SW480 (cell line): ENCODE measurements around the gene PALD1.
A peak's percentile ranks its signal among the peaks of the same experiment; 100 is the strongest.

Experiments used
- DNase-seq: peaks from one replicate; pipeline ENCODE4 v3.0.0-alpha.2; 2016; ENCODE audit warnings: low spot score

The PALD1 gene

GRCh38 chr10:70557876-70558275 lies 79.3 kb downstream of the PALD1 start:
- DNase-seq: no peak

- no peak for DNase-seq
These were observed 79.7 kb downstream of the PALD1 start for GRCh38 chr10:70558295-70558694.

- peak; percentile 81 for DNase-seq
These were observed 80.6 kb downstream of the PALD1 start for GRCh38 chr10:70558871-70559810.

GRCh38 chr10:70559861-70560260 lies 81.3 kb downstream of the PALD1 start:
- no peak for DNase-seq

GRCh38 chr10:70560511-70560941 lies 82.0 kb downstream of the PALD1 start:
- no peak for DNase-seq

- DNase-seq: no peak
These were observed 82.5 kb downstream of the PALD1 start for GRCh38 chr10:70561070-70561469.

GRCh38 chr10:70561558-70561957 lies 83.0 kb downstream of the PALD1 start:
- DNase-seq: no peak

- DNase-seq: no peak
These were observed 83.6 kb downstream of the PALD1 start for GRCh38 chr10:70562036-70562755.

GRCh38 chr10:70563230-70563629 lies 84.7 kb downstream of the PALD1 start:
- DNase-seq: no peak

GRCh38 chr10:70564113-70564725 lies 85.7 kb downstream of the PALD1 start:
- DNase-seq: no peak

GRCh38 chr10:70564901-70565351 lies 86.4 kb downstream of the PALD1 start:
- DNase-seq: no peak

GRCh38 chr10:70565556-70566514 lies 87.3 kb downstream of the PALD1 start:
- no peak for DNase-seq

GRCh38 chr10:70566515-70567290 lies 88.1 kb downstream of the PALD1 start:
- DNase-seq: no peak

GRCh38 chr10:70567603-70568002 lies 89.0 kb downstream of the PALD1 start:
- no peak for DNase-seq

- no peak for DNase-seq
These were observed 89.5 kb downstream of the PALD1 start for GRCh38 chr10:70568113-70568512.

GRCh38 chr10:70568781-70569495 lies 90.4 kb downstream of the PALD1 start:
- no peak for DNase-seq

GRCh38 chr10:70571236-70571635 lies 92.7 kb downstream of the PALD1 start:
- no peak for DNase-seq

GRCh38 chr10:70571636-70572439 lies 93.3 kb downstream of the PALD1 start:
- peak; percentile 77 for DNase-seq
